IPS-NIHi7 (cell line): Measurements from ENCODE around the gene P2RX7.
"Not testable (repeated sequence)": the region's sequence is repeated elsewhere in the genome, so short reads cannot be mapped to it uniquely, and the experiment has no call there.

Experiments used
- DNase-seq: peaks from one replicate; pipeline ENCODE4 v3.0.0; 2012; ENCODE audit warnings: mixed read lengths; ENCODE audit errors: extremely low spot score

P2RX7 gene

GRCh38 chr12:121170611-121171260 is 38.1 kb downstream of the P2RX7 start:
- no peak for DNase-seq

GRCh38 chr12:121172145-121172544 is 39.5 kb downstream of the P2RX7 start:
- DNase-seq: no peak

- no peak for DNase-seq
Measured at GRCh38 chr12:121175383-121176119, 42.9 kb downstream of the P2RX7 start.

GRCh38 chr12:121176826-121177529 is 44.3 kb downstream of the P2RX7 start:
- DNase-seq: no peak

GRCh38 chr12:121181181-121181580 is 48.5 kb downstream of the P2RX7 start:
- no peak for DNase-seq

GRCh38 chr12:121182222-121182893 is 49.7 kb downstream of the P2RX7 start:
- DNase-seq: no peak

- no peak for DNase-seq
Measured at GRCh38 chr12:121184425-121184824, 51.7 kb downstream of the P2RX7 start.

DNA sequence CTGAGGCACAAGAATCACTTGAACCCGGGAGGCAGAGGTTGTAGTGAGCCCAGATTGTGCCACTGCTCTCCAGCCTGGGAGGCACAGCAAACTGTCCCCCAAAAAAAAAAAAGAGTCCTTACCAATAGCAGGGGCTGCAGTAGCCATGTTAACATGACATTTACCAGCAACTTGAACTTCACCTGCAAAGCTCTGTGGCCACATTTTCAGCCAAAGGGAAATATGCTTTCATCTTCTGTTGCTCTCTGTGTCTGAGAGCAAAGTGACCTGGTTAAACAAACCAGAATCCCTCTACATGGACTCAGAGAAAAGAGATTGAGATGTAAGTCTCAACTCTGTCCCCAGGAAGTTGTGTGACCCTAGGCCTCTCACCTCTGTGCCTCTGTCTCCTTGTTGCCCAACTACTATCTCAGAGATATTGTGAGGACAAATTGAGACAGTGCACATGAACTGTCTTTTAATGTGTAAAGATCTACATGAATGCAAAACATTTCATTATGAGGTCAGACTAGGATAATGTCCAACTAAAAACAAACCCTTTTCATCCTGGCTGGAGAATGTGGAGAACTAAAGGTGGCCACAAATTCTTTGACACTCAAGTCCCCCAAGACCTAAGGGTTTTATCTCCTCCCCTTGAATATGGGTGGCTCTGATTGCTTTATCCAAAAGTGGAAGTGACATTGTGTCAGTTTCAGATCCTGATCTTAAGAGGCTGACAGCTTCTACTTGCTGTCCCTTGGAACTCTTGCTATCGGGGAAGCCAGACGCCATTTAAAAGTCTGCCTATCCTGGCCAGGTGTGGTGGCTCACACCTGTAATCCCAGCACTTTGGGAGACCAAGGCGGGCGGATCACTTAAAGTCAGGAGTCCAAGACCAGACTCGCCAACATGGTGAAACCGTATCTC is 52.6 kb downstream of the P2RX7 start:
- no peak for DNase-seq

- no peak for DNase-seq
Measured at GRCh38 chr12:121186826-121187225, 54.1 kb downstream of the P2RX7 start.

GRCh38 chr12:121187501-121187900 is 54.8 kb downstream of the P2RX7 start:
- DNase-seq: no peak

- DNase-seq: no peak
Measured at GRCh38 chr12:121188227-121188626, 55.6 kb downstream of the P2RX7 start.

- no peak for DNase-seq
Measured at GRCh38 chr12:121189131-121189530, 56.5 kb downstream of the P2RX7 start.

DNA sequence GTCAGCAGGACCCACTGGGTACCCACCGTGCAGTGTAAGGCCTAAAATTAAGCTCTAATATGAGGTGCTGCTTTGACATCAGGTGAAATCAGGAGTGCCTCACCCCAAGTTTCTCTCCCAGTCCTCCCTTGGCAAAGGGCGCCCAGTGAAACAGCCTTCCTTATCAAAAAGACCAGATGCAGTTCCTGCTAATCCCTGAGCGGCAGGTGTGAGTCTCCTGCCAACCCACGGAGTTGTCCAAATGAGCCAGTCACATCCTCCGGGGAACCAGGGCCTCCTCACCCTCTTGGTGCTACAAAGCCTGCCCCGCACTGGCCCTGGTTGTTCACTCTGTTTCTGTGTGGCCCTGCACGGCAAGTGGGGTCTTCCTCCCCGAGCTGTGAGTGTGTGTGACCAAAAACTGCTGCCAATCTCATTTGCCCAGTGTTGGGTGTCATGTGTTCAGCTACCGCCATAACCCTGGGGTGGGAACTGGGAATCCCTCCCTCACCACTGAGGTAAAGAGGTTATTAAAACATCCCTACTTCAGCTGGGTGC is 57.0 kb downstream of the P2RX7 start:
- DNase-seq: no peak

DNA sequence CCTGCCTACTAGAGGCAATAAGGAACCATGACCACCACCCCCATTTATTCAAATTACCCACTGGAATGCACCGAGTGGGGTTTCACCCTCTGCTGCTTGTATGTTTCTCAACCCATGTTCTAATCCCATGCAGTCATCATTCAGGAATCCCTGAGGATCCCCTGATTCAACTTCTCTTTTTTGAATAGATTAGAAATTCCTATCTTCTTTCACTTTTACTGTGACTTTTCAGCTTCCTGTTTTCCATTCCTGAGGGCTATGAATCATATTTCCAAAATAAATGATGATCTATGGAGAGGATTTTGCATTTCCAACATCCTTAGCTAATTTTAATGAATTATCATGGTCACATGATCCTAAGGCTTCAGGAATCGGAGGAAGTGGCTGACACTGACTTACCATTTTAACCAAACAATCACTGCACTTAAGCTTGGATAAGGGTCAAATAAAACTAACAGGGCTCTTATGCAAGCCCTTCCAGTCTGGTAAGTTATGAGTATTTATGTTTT is 57.9 kb downstream of the P2RX7 start:
- DNase-seq: no peak

DNA sequence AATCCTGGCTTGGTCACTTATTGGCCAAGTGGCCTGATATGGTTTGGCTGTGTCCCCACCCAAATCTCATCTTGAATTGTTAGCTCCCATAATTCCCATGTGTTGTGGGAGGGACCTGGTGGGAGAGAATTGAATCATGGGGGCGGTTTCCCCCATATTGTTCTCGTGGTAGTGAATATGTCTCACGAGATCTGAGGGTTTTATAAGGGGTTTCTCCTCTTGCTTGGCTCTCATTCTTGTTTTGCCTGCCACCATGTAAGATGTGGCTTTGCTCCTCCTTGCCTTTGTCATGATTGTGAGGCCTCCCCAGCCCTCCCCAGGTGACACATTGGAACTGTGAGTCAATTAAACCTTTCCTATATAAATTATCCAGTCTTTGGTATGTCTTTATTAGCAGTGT is 58.5 kb downstream of the P2RX7 start:
- no peak for DNase-seq

GRCh38 chr12:121196902-121197301 is 64.2 kb downstream of the P2RX7 start:
- DNase-seq: no peak

- no peak for DNase-seq
Measured at GRCh38 chr12:121198949-121199348, 66.3 kb downstream of the P2RX7 start.

GRCh38 chr12:121201140-121201539 is 68.5 kb downstream of the P2RX7 start:
- DNase-seq: not testable (repeated sequence)

- DNase-seq: no peak
Measured at GRCh38 chr12:121202407-121203355, 70.0 kb downstream of the P2RX7 start.

DNA sequence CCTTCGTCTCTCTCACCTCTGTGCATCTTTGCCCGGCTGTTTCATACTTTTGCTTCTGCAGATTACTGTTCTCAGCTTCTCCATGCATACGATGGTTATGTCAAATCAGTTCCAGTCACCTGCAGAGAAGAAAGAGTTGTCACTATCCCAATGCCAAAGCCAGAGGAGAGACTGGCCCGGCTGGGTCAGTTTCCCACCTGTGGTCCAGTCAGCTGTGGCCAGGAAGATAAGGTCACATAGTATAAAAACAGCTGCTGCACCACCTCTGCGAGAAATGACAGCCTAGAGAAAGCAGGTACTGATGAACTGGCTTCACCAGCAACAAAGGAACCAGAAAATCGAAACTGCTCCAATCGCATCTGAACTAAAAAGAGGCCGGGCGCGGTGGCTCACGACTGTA is 70.8 kb downstream of the P2RX7 start:
- DNase-seq: no peak
